NT2/D1 (cell line): ENCODE results near the gene ATP2C1.
"Not testable (repeated sequence)": the region's sequence is repeated elsewhere in the genome, so short reads cannot be mapped to it uniquely, and the experiment has no call there.

Experiments used
- DNase-seq: peaks from one replicate; pipeline ENCODE4 v3.0.0-alpha.2; 2011; ENCODE audit warnings: low read depth, low spot score
- H3K27me3 ChIP-seq: 2 replicates; pipeline ENCODE4 v1.6.0; 2011; ENCODE audit warnings: mild to moderate bottlenecking; ENCODE audit not compliant: insufficient read length, insufficient read depth
- H3K36me3 ChIP-seq: 2 replicates; pipeline ENCODE4 v1.6.1; 2011; ENCODE audit warnings: mild to moderate bottlenecking, low read length, mixed read lengths; ENCODE audit not compliant: insufficient read depth, insufficient read length
- H3K4me1 ChIP-seq: 2 replicates; pipeline ENCODE4 v1.5.1; 2011; ENCODE audit not compliant: insufficient read depth, insufficient read length
- H3K4me3 ChIP-seq: 2 replicates; pipeline ENCODE4 v1.5.1; 2011; ENCODE audit warnings: low read depth; ENCODE audit not compliant: insufficient read length
- H3K9ac ChIP-seq: 2 replicates; pipeline ENCODE4 v1.6.0; 2011; ENCODE audit warnings: low read depth; ENCODE audit not compliant: insufficient read length
- H3K9me3 ChIP-seq: 2 replicates; pipeline ENCODE4 v1.5.1; 2011; ENCODE audit warnings: mild to moderate bottlenecking, low read length; ENCODE audit not compliant: insufficient read depth
- SUZ12 ChIP-seq: IDR thresholded peaks from 2 replicates; pipeline ENCODE4 v1.6.1; 2011; ENCODE audit not compliant: insufficient read length, insufficient read depth; ENCODE audit errors: extremely low read depth
- YY1 ChIP-seq: IDR thresholded peaks from 2 replicates; pipeline ENCODE4 v1.6.1; 2011; ENCODE audit not compliant: insufficient read length, insufficient read depth
- ZNF274 ChIP-seq: IDR thresholded peaks from 2 replicates; pipeline ENCODE4 v1.6.1; 2011; ENCODE audit warnings: mild to moderate bottlenecking, low read depth, low read length

ATP2C1 gene

GRCh38 chr3:131031660-131032059 lies 137.8 kb downstream of the ATP2C1 start:
- TF ChIP-seq YY1: no peak
- TF ChIP-seq ZNF274: no peak
- no peak for TF ChIP-seq SUZ12
- Histone ChIP-seq H3K27me3 (no peaks in the 10 kb centered on the region), H3K9ac (no peak overlapping the region), H3K36me3 (no peaks in the 10 kb centered on the region), H3K9me3 (no peaks in the 10 kb centered on the region), H3K4me3 (no peak overlapping the region), H3K4me1 (no peaks in the 10 kb centered on the region)
- DNase-seq: no peak

GRCh38 chr3:131033480-131034080 lies 139.7 kb downstream of the ATP2C1 start:
- H3K9ac ChIP-seq: no peak overlapping the region
- no peak for TF ChIP-seq SUZ12
- no peak for TF ChIP-seq ZNF274
- no peak for TF ChIP-seq YY1
- no peaks in the 10 kb centered on the region for H3K27me3 ChIP-seq
- DNase-seq: peak; percentile 42
- H3K4me1 ChIP-seq: no peaks in the 10 kb centered on the region
- no peaks in the 10 kb centered on the region for H3K9me3 ChIP-seq
- no peaks in the 10 kb centered on the region for H3K36me3 ChIP-seq
- H3K4me3 ChIP-seq: no peak overlapping the region

GRCh38 chr3:131036200-131036816 lies 142.4 kb downstream of the ATP2C1 start:
- Histone ChIP-seq H3K9me3 (no peaks in the 10 kb centered on the region), H3K4me1 (no peaks in the 10 kb centered on the region), H3K27me3 (no peaks in the 10 kb centered on the region), H3K36me3 (no peaks in the 10 kb centered on the region), H3K4me3 (no peak overlapping the region), H3K9ac (no peak overlapping the region)
- DNase-seq: no peak
- TF ChIP-seq ZNF274 (no peak), YY1 (no peak), SUZ12 (no peak)

GRCh38 chr3:131036986-131037385 lies 143.1 kb downstream of the ATP2C1 start:
- no peak for DNase-seq
- H3K9me3 ChIP-seq: no peaks in the 10 kb centered on the region
- H3K4me3 ChIP-seq: no peak overlapping the region
- no peak overlapping the region for H3K9ac ChIP-seq
- H3K36me3 ChIP-seq: no peaks in the 10 kb centered on the region
- H3K4me1 ChIP-seq: peaks cover under 1% of the 10 kb centered on the region
- no peaks in the 10 kb centered on the region for H3K27me3 ChIP-seq
- TF ChIP-seq ZNF274 (no peak), YY1 (no peak), SUZ12 (no peak)

- Histone ChIP-seq H3K9ac (no peak overlapping the region), H3K4me3 (no peak overlapping the region), H3K27me3 (no peaks in the 10 kb centered on the region), H3K9me3 (no peaks in the 10 kb centered on the region), H3K36me3 (no peaks in the 10 kb centered on the region), H3K4me1 (peaks cover 4% of the 10 kb centered on the region)
- TF ChIP-seq ZNF274: no peak
- no peak for TF ChIP-seq SUZ12
- no peak for TF ChIP-seq YY1
- no peak for DNase-seq
These were observed 144.4 kb downstream of the ATP2C1 start for GRCh38 chr3:131038326-131038725.

GRCh38 chr3:131042271-131042985 lies 148.5 kb downstream of the ATP2C1 start:
- not testable (repeated sequence) for H3K36me3 ChIP-seq, H3K9ac ChIP-seq, H3K9me3 ChIP-seq, H3K4me1 ChIP-seq, H3K27me3 ChIP-seq, H3K4me3 ChIP-seq
- DNase-seq: peak; percentile 25

GRCh38 chr3:131047582-131047981 lies 153.7 kb downstream of the ATP2C1 start:
- Histone ChIP-seq H3K27me3 (no peaks in the 10 kb centered on the region), H3K36me3 (no peaks in the 10 kb centered on the region), H3K4me1 (peaks cover 4% of the 10 kb centered on the region), H3K4me3 (no peak overlapping the region), H3K9ac (no peak overlapping the region), H3K9me3 (peaks cover 6% of the 10 kb centered on the region; the same call in 1 of the 2 replicates)
- TF ChIP-seq SUZ12: no peak
- TF ChIP-seq YY1: no peak
- no peak for TF ChIP-seq ZNF274
- DNase-seq: no peak

- no peaks in the 10 kb centered on the region for H3K36me3 ChIP-seq
- H3K4me1 ChIP-seq: peaks cover 4% of the 10 kb centered on the region
- no peak overlapping the region for H3K9ac ChIP-seq
- H3K4me3 ChIP-seq: no peak overlapping the region
- no peak for TF ChIP-seq ZNF274
- no peak for TF ChIP-seq YY1
- TF ChIP-seq SUZ12: no peak
- no peak for DNase-seq
- peaks cover 6% of the 10 kb centered on the region; the same call in 1 of the 2 replicates for H3K9me3 ChIP-seq
- no peaks in the 10 kb centered on the region for H3K27me3 ChIP-seq
These were observed 154.1 kb downstream of the ATP2C1 start for GRCh38 chr3:131048030-131048429.
